T-helper 2 cell treated with Interferon-gamma antibody and Interleukin-4, amounts not matched to agents 5 μg/mL and 100 μg/mL, for 36 hours (primary cell): ENCODE results near the gene ZFYVE19.

ENCODE experiments used
- DNase-seq: peaks from one replicate; pipeline ENCODE4 v3.0.0; 2021; ENCODE audit warnings: low spot score
- H3K27ac Mint-ChIP-seq: one replicate; pipeline ENCODE4 v1.8.0; 2021; ENCODE audit warnings: mild to moderate bottlenecking, mixed read lengths
- H3K27me3 Mint-ChIP-seq: one replicate; pipeline ENCODE4 v1.8.0; 2021; ENCODE audit warnings: low read depth, mixed read lengths
- H3K36me3 Mint-ChIP-seq: one replicate; pipeline ENCODE4 v1.8.0; 2021; ENCODE audit warnings: low read depth, mixed read lengths
- H3K4me1 Mint-ChIP-seq: one replicate; pipeline ENCODE4 v1.8.0; 2021; ENCODE audit warnings: low read depth, mixed read lengths
- H3K4me3 Mint-ChIP-seq: one replicate; pipeline ENCODE4 v1.8.0; 2022; ENCODE audit warnings: mild to moderate bottlenecking, moderate library complexity, mixed read lengths
- H3K9me3 Mint-ChIP-seq: one replicate; pipeline ENCODE4 v1.8.0; 2021; ENCODE audit warnings: mixed read lengths

The ZFYVE19 gene

GRCh38 chr15:40841741-40842140, 34.9 kb downstream of the ZFYVE19 start:
- Mint-ChIP-seq H3K4me1 (peaks cover 15% of the 10 kb centered on the region), H3K27ac (no peak overlapping the region), H3K4me3 (no peak overlapping the region), H3K36me3 (peaks cover 2% of the 10 kb centered on the region), H3K9me3 (no peaks in the 10 kb centered on the region), H3K27me3 (peaks cover 19% of the 10 kb centered on the region)
- no peak for DNase-seq

GRCh38 chr15:40843261-40843884, 36.5 kb downstream of the ZFYVE19 start:
- no peak for DNase-seq
- peaks cover 19% of the 10 kb centered on the region for H3K27me3 Mint-ChIP-seq
- peaks cover 2% of the 10 kb centered on the region for H3K36me3 Mint-ChIP-seq
- H3K9me3 Mint-ChIP-seq: no peaks in the 10 kb centered on the region
- H3K27ac Mint-ChIP-seq: no peak overlapping the region
- H3K4me3 Mint-ChIP-seq: peak overlapping the region; percentile 76
- H3K4me1 Mint-ChIP-seq: peaks cover 26% of the 10 kb centered on the region

- peak; percentile 80 for DNase-seq
Observed at GRCh38 chr15:40843885-40844695, 37.2 kb downstream of the ZFYVE19 start, which contains the start of gene SPINT1. Gene SPINT1 (plus strand): TSS chr15:40844048. CDS start chr15:40844555, 507 bp downstream.

GRCh38 chr15:40844696-40845030, 37.8 kb downstream of the ZFYVE19 start:
- H3K9me3 Mint-ChIP-seq: no peaks in the 10 kb centered on the region
- peak overlapping the region; percentile 90 for H3K4me3 Mint-ChIP-seq
- H3K27me3 Mint-ChIP-seq: peaks cover 19% of the 10 kb centered on the region
- H3K27ac Mint-ChIP-seq: peak overlapping the region; percentile 64
- peak; percentile 31 for DNase-seq
- H3K36me3 Mint-ChIP-seq: peaks cover 2% of the 10 kb centered on the region
- H3K4me1 Mint-ChIP-seq: peaks cover 26% of the 10 kb centered on the region

More at GRCh38 chr15:40843885-40844695, 37.2 kb downstream of the ZFYVE19 start, which contains the start of gene SPINT1:
- Mint-ChIP-seq H3K36me3 (peaks cover 2% of the 10 kb centered on the region), H3K4me3 (peak within 1 kb of the TSS; percentile 90), H3K27ac (peak within 1 kb of the TSS; percentile 64), H3K4me1 (peaks cover 26% of the 10 kb centered on the region), H3K9me3 (no peaks in the 10 kb centered on the region), H3K27me3 (peaks cover 19% of the 10 kb centered on the region)

- Mint-ChIP-seq H3K4me3 (peak overlapping the region; percentile 90), H3K36me3 (peaks cover 2% of the 10 kb centered on the region), H3K27ac (peak overlapping the region; percentile 64), H3K9me3 (no peaks in the 10 kb centered on the region), H3K27me3 (peaks cover 19% of the 10 kb centered on the region), H3K4me1 (peaks cover 26% of the 10 kb centered on the region)
- no peak for DNase-seq
Observed at GRCh38 chr15:40845036-40845435, 38.1 kb downstream of the ZFYVE19 start.

- no peaks in the 10 kb centered on the region for H3K9me3 Mint-ChIP-seq
- peaks cover 26% of the 10 kb centered on the region for H3K4me1 Mint-ChIP-seq
- peaks cover 18% of the 10 kb centered on the region for H3K27me3 Mint-ChIP-seq
- DNase-seq: no peak
- no peak overlapping the region for H3K27ac Mint-ChIP-seq
- H3K36me3 Mint-ChIP-seq: peaks cover 2% of the 10 kb centered on the region
- peak overlapping the region; percentile 37 for H3K4me3 Mint-ChIP-seq
Observed at GRCh38 chr15:40845511-40846284, 38.8 kb downstream of the ZFYVE19 start.

GRCh38 chr15:40846841-40847222, 39.9 kb downstream of the ZFYVE19 start:
- H3K4me3 Mint-ChIP-seq: peak overlapping the region; percentile 14
- H3K27me3 Mint-ChIP-seq: peaks cover 15% of the 10 kb centered on the region
- no peak for DNase-seq
- H3K27ac Mint-ChIP-seq: peak overlapping the region; percentile 6
- no peaks in the 10 kb centered on the region for H3K9me3 Mint-ChIP-seq
- peaks cover 2% of the 10 kb centered on the region for H3K36me3 Mint-ChIP-seq
- peaks cover 26% of the 10 kb centered on the region for H3K4me1 Mint-ChIP-seq

GRCh38 chr15:40847223-40847961, 40.5 kb downstream of the ZFYVE19 start:
- Mint-ChIP-seq H3K4me3 (peak overlapping the region; percentile 14), H3K27ac (peak overlapping the region; percentile 6), H3K36me3 (peaks cover 2% of the 10 kb centered on the region), H3K27me3 (peaks cover 12% of the 10 kb centered on the region), H3K4me1 (peaks cover 26% of the 10 kb centered on the region), H3K9me3 (no peaks in the 10 kb centered on the region)
- DNase-seq: no peak

- H3K4me3 Mint-ChIP-seq: no peak overlapping the region
- no peaks in the 10 kb centered on the region for H3K36me3 Mint-ChIP-seq
- peaks cover 17% of the 10 kb centered on the region for H3K4me1 Mint-ChIP-seq
- DNase-seq: no peak
- H3K27ac Mint-ChIP-seq: no peak overlapping the region
- no peaks in the 10 kb centered on the region for H3K27me3 Mint-ChIP-seq
- no peaks in the 10 kb centered on the region for H3K9me3 Mint-ChIP-seq
Observed at GRCh38 chr15:40850576-40851112, 43.8 kb downstream of the ZFYVE19 start.

- no peaks in the 10 kb centered on the region for H3K9me3 Mint-ChIP-seq
- no peaks in the 10 kb centered on the region for H3K27me3 Mint-ChIP-seq
- peaks cover 4% of the 10 kb centered on the region for H3K4me1 Mint-ChIP-seq
- DNase-seq: no peak
- H3K36me3 Mint-ChIP-seq: no peaks in the 10 kb centered on the region
- no peak overlapping the region for H3K27ac Mint-ChIP-seq
- no peak overlapping the region for H3K4me3 Mint-ChIP-seq
Observed at GRCh38 chr15:40852529-40852928, 45.6 kb downstream of the ZFYVE19 start.

GRCh38 chr15:40853241-40853890, 46.5 kb downstream of the ZFYVE19 start:
- no peak overlapping the region for H3K27ac Mint-ChIP-seq
- no peak for DNase-seq
- no peaks in the 10 kb centered on the region for H3K36me3 Mint-ChIP-seq
- H3K4me3 Mint-ChIP-seq: no peak overlapping the region
- no peaks in the 10 kb centered on the region for H3K27me3 Mint-ChIP-seq
- no peaks in the 10 kb centered on the region for H3K4me1 Mint-ChIP-seq
- H3K9me3 Mint-ChIP-seq: no peaks in the 10 kb centered on the region

GRCh38 chr15:40854161-40854560, 47.3 kb downstream of the ZFYVE19 start:
- no peak overlapping the region for H3K4me3 Mint-ChIP-seq
- H3K27me3 Mint-ChIP-seq: no peaks in the 10 kb centered on the region
- H3K9me3 Mint-ChIP-seq: no peaks in the 10 kb centered on the region
- H3K4me1 Mint-ChIP-seq: peaks cover 5% of the 10 kb centered on the region
- H3K27ac Mint-ChIP-seq: no peak overlapping the region
- H3K36me3 Mint-ChIP-seq: no peaks in the 10 kb centered on the region
- no peak for DNase-seq

GRCh38 chr15:40855706-40856234, 48.9 kb downstream of the ZFYVE19 start:
- no peak overlapping the region for H3K27ac Mint-ChIP-seq

More at GRCh38 chr15:40855706-40856234, 48.9 kb downstream of the ZFYVE19 start:
- no peak for DNase-seq
- no peaks in the 10 kb centered on the region for H3K36me3 Mint-ChIP-seq
- no peaks in the 10 kb centered on the region for H3K27me3 Mint-ChIP-seq
- no peaks in the 10 kb centered on the region for H3K9me3 Mint-ChIP-seq
- peaks cover 10% of the 10 kb centered on the region for H3K4me1 Mint-ChIP-seq
- no peak overlapping the region for H3K4me3 Mint-ChIP-seq
